GM21360 (cell line): ENCODE results near the gene ARVCF.

ENCODE experiments used
- ATAC-seq: cut with Tn5 transposase; IDR thresholded peaks from one replicate; pipeline ENCODE4 v1.9.1; 2021; ENCODE audit warnings: mild to moderate bottlenecking, moderate library complexity; ENCODE audit not compliant: unreplicated experiment

The ARVCF gene

DNA sequence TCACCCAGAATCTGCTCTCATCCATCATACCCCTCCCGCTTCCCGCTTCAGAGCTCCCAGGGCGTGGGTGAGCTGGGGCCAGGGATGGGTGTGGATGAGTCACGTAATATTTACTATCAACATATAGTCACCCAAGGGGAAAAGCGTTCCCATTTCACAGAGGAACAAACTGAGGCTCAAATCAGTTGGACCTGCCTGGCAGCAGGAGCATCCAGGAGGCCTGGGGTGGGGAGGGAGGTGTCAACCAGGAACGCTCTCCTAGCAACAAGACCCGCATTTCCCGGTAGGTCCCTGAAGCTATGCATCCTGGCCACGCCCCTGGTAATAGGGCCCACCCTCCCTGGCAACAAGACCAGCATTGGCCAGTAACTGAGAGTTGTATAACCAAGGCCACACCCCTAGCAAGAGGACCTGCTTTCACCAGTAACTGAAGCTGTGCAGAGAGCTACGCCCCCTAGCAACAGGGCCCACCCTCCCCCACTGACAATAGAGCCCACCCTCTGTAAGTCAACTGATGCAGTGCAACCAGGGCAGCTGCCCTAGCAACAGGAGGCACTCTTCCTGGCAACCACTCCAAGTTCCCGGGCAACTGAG, 42.3 kb downstream of the ARVCF start:
- no peak for ATAC-seq

DNA sequence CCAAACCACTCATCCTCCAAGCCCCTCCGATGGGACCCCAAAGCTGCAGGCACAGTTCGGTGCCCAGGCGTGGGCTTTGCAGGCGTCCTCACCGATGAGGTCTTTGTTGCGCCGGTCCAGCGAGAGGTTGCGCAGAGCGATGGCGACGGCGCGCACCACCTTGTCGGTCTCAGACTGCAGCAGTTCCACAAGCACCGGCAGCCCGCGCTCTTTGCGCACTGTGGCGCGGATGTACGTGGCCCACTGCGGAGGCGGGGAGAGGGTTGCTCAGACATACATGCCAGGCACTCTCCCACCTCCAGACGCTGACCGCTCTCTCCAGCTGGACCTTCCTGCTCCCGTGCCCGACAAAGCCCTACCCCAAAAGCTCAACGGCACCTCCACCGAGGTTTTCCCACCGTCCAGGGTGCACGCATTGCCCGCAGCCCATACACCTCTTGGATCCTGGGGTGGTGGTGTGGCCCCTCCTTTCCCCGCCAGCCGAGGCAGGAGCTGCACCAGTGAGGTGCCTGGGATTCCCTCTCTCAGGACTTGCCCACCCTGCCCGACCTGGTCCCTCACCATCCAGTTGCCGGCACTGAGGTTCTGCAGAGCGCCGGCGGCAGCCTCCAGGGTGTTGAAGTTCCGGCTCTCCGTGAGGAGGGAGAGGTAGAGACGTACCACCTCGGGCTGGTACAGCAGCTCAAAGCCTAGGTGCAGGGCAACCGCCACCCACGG, 42.9 kb downstream of the ARVCF start:
- no peak for ATAC-seq

DNA sequence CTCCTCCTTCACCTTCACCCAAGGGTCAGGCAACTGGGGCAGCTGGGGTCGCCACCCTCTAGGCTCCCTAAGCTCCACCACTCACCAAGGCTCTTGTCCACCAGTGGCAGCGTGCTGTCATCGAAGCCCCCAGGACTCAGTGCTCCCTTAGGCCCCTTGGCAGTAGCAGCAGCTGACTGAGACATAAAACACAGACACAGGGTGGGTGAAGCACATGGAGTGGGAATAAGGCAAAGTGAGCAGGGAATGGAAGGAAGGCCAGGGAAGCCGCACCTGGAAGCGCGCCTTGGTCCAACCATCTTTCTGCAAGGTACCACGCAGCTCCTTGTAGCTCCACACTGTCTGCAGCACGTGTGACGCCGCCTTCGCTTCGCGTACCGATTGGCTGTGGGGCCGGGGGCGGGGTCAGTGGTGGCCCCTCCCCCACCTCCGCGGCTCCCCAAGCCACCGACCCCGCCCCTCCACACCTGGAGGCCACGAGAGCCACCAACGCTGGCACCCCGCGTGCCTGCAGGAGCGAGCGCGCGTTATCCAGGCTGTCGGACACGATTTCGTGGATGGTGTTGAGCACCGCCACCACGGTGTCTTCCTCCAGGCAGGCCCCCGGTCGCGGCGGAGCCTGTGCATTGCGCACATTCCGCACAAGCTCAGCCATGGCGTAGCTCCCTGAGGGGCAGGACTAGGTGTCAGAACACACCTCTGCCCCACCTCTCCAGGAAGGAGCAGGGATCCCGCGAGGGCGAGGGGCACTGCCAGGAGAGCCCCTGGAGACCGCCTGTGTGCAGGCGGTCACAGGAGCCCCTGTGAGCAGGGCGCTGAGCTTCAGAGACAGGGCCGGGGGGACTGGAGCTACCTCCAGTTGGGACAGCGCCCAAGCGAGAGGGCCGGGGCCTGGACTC, 43.7 kb downstream of the ARVCF start:
- no peak for ATAC-seq

DNA sequence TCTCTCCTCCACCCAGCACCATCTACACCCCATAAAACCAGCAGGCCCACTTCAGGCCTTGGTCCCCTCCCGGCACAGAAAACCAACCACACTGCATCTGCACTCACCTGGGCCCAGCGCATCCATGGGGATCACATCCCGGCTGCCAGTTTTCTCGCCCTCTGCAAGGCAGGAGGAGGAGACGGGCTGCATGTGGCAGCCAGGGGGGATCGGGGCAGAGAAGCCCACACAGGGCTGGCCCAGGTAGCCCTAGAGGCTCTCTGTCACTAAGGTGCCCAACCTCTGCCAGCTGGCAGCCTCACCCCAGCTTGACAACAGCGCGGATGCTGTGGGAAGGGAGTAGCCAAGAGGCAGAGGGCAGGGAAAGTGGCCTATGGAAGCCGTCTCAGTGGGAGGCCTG, 44.4 kb downstream of the ARVCF start:
- no peak for ATAC-seq

DNA sequence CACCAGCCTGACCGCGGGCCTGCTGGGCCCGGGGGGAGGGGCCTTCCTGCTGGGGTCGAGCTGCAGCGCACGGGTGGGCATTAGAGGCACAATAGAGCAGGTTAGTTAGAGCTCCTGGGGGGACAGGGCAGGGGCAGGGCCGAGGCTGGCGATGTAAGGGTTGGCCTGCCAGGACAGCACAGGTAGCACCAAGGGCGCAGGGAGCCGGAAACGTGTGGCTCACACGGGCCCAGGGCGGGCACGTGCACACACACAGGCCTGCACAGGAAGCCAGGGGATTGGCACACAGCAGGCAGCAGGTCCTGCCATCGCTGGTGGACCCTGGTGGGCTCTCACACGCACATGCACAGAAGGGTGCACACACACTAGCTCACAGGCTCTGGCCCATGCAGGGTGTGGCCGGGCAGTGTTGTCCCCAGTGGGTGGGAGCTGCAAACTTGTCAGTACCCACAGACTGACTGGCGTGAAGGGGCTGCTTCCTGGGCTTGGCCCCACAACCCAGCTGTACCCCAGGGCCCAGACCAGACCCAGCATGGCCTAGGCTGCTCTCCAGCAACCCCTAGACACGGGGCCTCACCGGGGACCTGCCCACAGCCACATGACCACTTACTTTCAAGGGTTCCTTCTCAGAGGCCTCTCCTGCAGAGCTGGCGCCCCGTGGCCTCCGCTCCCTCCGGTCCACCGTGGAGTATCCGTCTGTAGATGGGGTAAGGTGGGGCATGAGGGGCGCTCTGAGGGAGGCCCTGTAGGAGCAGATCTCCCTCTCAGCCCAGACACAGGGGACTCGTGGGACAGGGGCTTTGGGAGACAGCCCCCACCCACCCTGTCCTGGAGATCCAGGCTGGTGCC, 45.1 kb downstream of the ARVCF start:
- no peak for ATAC-seq

DNA sequence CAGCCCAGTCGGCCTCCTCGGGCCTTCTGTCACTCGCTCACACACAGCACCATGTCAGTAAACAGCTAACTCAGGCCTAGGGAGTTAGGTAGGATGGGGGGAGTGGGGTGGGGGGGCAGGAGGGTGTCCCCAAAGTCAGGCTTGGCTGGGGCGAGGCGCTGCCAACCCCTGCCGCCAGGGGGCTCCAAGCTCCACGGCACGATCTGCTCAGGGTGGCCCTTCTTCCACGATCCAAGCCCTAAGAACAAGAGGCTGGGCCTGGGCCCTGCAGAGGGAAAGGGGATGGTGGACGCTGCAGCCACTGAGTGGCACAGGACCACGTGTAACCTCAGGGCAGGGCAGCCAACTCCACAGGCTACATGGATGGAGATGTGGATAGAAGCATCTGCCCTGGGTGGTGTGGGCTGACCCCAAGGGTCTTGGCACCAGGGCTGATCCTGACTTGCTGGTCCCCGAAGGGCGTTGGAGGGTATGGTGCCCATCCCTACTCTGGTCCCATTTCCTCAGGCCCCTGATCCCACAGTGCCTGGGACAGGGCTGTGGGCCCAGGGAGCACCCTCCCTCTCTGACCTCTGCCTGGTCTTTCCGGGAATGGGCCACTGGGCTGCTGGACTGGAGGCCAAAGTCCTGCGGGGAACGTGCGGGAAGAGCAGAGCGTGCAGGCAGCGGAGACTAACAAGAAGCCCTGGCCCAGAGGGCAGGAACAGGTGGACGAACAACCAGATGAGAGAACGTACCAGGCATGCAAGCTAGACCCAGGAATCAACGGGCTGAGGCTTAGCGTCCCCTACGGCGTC, 45.9 kb downstream of the ARVCF start:
- no peak for ATAC-seq

DNA sequence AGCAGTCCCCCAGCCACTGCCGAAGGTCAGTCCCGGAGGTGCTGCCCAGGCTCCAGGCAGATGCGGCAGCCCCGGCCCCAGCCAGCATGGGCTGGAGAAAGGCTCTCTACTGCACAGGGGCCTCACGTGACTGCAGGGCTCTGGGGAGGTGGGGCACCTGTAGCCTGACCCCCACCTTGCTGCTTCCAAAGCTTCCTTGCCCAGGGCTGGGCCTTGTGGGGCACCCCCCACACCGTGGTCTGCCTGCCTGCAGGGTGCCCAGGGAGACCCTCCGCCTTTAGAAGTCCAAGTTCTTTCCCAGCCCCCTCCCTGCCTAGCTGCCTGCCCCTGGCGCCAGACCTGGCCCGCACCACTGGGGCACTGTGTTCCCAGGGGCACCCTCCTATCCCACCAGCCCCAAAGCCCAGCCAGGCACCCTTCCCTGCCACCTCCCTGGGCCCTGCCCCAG, 46.6 kb downstream of the ARVCF start:
- no peak for ATAC-seq

DNA sequence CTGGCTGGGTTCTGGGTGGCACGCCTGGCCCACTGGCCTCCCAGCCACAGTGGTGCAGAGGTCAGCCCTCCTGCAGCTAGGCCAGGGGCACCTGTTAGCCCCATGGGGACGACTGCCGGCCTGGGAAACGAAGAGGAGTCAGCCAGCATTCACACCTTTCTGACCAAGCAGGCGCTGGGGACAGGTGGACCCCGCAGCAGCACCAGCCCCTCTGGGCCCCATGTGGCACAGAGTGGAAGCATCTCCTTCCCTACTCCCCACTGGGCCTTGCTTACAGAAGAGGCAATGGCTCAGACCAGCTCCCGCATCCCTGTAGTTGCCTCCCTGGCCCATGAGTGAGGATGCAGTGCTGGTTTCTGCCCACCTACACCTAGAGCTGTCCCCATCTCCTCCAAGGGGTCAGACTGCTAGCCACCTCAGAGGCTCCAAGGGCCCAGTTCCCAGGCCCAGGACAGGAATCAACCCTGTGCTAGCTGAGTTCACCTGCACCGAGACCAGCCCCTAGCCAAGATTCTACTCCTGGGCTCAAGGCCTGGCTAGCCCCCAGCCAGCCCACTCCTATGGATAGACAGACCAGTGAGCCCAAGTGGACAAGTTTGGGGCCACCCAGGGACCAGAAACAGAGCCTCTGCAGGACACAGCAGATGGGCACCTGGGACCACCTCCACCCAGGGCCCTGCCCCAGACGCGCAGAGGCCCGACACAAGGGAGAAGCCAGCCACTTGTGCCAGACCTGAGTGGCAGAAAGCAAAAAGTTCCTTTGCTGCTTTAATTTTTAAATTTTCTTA, 47.3 kb downstream of the ARVCF start:
- ATAC-seq = no peak

DNA sequence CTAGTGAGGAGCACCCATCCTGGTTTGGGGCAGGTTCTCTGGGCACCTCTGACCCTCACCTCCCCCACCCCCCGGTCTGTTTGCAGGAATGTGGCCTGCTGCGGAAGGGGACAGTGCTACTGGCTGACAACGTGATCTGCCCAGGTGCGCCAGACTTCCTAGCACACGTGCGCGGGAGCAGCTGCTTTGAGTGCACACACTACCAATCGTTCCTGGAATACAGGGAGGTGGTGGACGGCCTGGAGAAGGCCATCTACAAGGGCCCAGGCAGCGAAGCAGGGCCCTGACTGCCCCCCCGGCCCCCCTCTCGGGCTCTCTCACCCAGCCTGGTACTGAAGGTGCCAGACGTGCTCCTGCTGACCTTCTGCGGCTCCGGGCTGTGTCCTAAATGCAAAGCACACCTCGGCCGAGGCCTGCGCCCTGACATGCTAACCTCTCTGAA, 48.2 kb downstream of the ARVCF start:
- ATAC-seq = no peak

DNA sequence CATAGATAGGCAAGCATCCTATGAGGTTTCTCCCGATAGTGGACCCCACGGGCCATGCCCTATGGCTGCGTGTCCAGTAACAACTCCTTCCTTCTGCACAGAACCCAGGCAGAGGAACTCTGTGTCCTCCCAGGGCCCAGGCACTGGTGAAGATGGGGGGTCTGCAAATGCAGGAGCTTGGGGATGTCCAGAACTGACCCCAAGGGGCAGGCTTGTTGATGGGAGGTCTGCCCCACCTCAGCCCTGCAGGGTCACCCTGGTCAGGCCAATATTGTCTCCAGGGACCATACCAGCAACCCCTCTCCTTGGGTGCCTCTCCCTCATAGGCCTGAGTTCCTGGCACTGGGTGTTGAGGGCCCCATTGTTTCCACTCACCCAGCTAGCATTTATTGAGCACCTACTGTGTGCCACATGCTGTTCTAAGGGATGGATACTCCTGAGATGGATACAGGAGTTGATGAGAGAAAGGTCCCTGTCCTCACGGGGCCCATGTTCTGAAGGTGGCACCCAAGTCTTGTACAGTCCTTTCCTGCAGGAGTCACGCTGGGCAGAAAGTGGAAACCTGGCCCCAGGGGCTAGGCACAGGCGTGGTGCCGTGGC, 48.7 kb downstream of the ARVCF start:
- no peak for ATAC-seq

DNA sequence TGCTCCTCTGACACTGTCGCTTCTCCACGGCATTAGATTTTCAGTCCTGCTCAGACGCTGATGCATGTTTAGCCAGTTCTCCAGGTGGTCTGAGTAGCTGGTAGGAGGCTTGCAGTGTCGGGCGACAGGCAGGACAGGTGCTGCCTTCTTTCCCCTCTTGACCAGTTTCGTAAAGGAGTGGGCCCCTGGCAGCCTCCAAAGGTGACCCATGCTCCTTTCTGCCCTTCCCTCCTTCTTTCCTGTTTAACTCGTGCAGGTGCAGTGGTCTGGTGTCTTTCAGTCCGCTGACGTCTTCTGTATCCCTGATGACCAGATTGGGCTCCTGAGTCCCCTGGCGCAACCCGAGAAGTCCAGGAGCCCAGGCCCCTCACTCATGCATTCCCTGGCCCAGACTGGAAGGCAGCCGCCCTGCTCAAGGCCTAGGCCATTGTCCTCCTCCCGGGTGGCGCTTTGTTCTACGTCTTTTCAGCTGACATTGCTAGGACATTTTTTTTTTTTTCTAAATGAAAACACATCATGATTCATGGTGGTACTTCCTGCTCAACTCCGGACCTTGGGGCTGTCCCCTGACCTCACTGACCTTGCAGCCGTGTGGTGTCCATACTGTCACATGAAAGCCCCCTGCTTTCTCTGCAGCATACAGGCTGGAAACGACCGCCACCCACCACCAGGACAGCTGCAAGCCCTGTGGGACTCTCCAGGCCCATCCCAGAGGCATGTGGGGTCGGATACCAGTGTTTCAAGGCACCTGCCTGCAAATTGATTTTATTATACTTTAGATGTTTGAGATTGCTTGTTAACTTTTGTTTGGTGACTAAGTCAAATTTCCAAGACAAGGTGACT, 49.5 kb downstream of the ARVCF start:
- ATAC-seq = no peak

DNA sequence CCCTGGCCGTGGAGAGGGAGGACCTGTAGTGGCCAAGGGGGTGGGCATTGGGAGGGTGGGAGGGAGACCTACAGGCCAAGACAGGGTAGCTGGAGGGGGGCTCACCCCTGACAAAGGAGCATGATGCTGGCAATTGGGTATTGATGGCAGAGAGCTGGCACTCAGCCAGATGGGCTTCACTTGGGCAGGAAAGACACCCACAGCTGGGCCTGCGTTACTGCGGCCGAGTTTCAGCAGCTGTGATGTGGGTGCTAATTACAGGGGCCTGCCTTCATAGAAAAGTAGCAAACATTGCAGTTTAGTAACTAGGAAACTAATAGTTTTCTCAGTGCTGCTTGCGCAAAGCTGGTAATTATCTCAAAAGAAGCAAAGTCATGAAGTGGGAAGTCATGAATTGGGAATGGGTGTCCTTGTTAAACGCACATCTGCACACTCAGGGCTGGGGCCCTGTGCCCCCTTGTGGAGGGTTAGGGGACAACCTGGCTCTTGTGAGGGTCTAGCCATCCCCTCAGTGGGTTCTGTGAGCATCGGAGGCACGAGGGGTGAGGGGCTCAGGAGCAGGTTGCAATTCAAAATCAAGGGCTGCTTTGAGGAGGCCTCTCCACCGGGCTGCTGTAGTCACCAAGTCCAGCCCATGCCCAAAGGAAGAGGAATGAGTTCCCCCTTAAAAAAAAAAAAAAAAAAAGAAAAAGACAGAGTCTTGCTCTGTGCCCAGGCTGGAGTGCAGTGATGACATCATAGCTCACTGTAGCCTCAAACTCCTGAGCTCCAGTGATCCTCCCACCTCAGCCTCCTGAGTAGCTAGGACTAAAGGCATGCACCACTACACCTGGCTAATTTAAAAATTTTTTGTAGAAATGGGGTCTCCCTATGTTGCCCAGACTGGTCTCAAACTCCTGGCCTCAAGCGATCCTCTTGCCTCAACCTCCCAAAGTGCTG, 50.6 kb downstream of the ARVCF start:
- ATAC-seq = no peak

DNA sequence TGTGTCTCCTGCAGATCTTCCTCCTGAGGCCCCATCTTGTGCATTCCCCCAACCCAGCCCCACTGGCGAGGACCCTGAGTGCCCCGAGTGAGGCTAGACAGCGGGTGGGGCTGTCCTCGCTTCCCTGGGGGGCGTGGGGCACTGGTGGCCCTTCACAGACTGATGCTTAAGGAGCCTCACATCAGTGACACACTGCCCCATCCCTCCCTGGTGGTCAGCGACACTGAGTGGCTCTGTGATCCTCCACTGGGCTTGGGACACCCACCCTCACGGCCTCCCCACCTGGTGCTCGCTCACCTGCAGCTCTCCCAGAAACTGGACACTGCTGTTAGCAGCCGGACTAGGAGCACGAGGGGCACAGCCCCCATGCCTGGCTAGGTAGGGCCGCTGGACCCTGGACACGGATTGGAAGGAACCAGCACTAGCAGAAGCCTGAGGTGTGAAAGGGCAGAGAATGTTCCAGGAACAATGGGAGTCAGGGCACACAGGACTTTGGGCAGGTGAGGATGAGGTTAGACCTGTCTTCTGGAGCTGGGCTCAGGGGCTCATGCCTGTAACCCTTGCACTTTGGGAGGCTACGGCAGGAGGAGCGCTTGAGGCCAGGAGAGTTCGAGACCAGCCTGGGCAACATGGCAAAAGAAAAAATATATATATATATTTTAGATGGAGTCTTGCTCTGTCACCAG, 51.8 kb downstream of the ARVCF start:
- no peak for ATAC-seq

DNA sequence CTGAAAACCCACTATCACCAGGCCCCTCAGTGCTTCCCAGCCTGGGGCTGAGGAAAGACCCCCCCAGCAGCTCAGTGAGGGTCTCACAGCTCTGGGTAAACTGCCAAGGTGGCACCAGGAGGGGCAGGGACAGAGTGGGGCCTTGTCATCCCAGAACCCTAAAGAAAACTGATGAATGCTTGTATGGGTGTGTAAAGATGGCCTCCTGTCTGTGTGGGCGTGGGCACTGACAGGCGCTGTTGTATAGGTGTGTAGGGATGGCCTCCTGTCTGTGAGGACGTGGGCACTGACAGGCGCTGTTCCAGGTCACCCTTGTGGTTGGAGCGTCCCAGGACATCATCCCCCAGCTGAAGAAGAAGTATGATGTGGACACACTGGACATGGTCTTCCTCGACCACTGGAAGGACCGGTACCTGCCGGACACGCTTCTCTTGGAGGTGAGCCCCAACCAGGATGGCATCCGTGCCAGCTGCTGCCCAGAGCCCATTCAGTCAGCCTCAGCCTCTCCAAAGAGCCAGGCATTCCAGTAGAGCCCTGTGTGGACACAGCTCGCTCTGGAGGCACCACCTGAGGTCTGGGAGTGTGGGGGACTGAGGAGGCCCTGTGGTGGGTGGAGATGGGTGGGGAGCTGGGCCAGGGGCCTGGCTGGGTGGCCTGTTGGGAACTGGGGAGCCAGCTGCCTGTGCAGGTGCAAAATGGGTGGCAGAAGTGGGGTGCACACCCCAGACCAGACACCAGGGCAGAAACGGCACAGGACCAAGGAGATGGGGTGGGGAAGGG, 52.6 kb downstream of the ARVCF start:
- no peak for ATAC-seq
